Ascending aorta (tissue), 2 donors: ENCODE results near the gene PRR12. TPM values are rescaled to one million over a fixed set of nuclear protein-coding genes. Genes with fewer than 3 reads are reported as not detected.

Source experiments
- DNase-seq, 2 donors: peaks; one replicate each; pipeline ENCODE4 v3.0.0-alpha.2; 2019; ENCODE audit warnings: low spot score in 2 of 2
- H3K27ac ChIP-seq, 2 donors: fragments of 200-600 bp; sonication (generic); one replicate each; pipeline ENCODE4 v1.5.1; 2016 to 2017; ENCODE audit warnings: mild to moderate bottlenecking in 1 of 2
- H3K27me3 ChIP-seq: fragments of 200-600 bp; sonication (generic); one replicate; pipeline ENCODE4 v1.5.1; 2017
- H3K36me3 ChIP-seq, 2 donors: fragments of 200-600 bp; sonication (generic); one replicate each; pipeline ENCODE4 v1.5.1; 2016
- H3K4me1 ChIP-seq, 2 donors: fragments of 200-600 bp; sonication (generic); one replicate each; pipeline ENCODE4 v1.5.1; 2016 to 2017; ENCODE audit warnings: mild to moderate bottlenecking in 1 of 2
- H3K4me3 ChIP-seq, 2 donors: fragments of 200-600 bp; sonication (generic); one replicate each; pipeline ENCODE4 v1.5.1; 2016 to 2017; ENCODE audit warnings: mild to moderate bottlenecking in 1 of 2
- H3K9me3 ChIP-seq, 2 donors: fragments of 200-600 bp; sonication (generic); one replicate each; pipeline ENCODE4 v1.5.1; 2016
- CTCF ChIP-seq, 3 experiments: fragments of 200-600 bp in 2 of 3; fragments of 450-650 bp in 1 of 3; sonication (generic) in 2 of 3; IDR thresholded peaks; one replicate each; pipeline ENCODE4 v1.5.1; 2016 to 2019; ENCODE audit warnings: antibody characterized with exemption in 3 of 3, mild to moderate bottlenecking in 1 of 3, moderate library complexity in 1 of 3
- intact Hi-C: fragments of 100-400 bp; cut with DNase I; formaldehyde crosslinking; loops from one replicate; pipeline ENCODE4 v1.15.1; 2023
- total RNA-seq: library from RNA; depleted of rRNA; stranded (reverse); fragments of >200 nt; gene quantifications from one replicate; pipeline ENCODE4 v1.1.0, GENCODE V29; 2016

PRR12 gene
- total RNA-seq, 1 donor from 2014 or later = 23.6 TPM

GRCh38 chr19:49637821-49638738, 47.1 kb downstream of the PRR12 start:
- peak overlapping the region; percentile 99 to 100 for H3K27ac ChIP-seq
- H3K4me3 ChIP-seq = peak overlapping the region; percentile 80 to 87
- intact Hi-C loops = no loop called here
- no peaks in the 10 kb centered on the region for H3K27me3 ChIP-seq
- no peaks in the 10 kb centered on the region for H3K9me3 ChIP-seq
- DNase-seq = peak; percentile 78 to 93
- peaks cover 8 to 15% of the 10 kb centered on the region in 2 donors for H3K4me1 ChIP-seq
- TF ChIP-seq CTCF (IDR thresholded peaks at IDR 0.05) = no peak
- H3K36me3 ChIP-seq = peaks cover 21 to 23% of the 10 kb centered on the region in 2 donors

GRCh38 chr19:49639401-49640112, 48.6 kb downstream of the PRR12 start:
- Histone ChIP-seq H3K27ac (peak overlapping the region; percentile 99 to 100), H3K36me3 (peaks cover 21 to 23% of the 10 kb centered on the region in 2 donors), H3K4me1 (peaks cover 20 to 24% of the 10 kb centered on the region in 2 donors), H3K4me3 (peak overlapping the region; percentile 80 to 87), H3K9me3 (no peaks in the 10 kb centered on the region), H3K27me3 (no peaks in the 10 kb centered on the region)
- intact Hi-C loops = loop anchor here (1.0 to 5.0 kb wide), 5 partner anchors 38 to 237 kb away; partner anchors contain the start of genes AKT1S1, PRMT1, RPS11 and TBC1D17
- no peak for TF ChIP-seq CTCF (IDR thresholded peaks at IDR 0.05)
- no peak for DNase-seq

GRCh38 chr19:49640113-49640898, 49.3 kb downstream of the PRR12 start, which contains the start of gene RRAS:
TSS of gene RRAS (minus strand) at chr19:49640143. CDS start at chr19:49640098, 45 bp downstream.
- peaks cover 20 to 24% of the 10 kb centered on the region in 2 donors for H3K4me1 ChIP-seq
- H3K9me3 ChIP-seq = no peaks in the 10 kb centered on the region
- H3K27ac ChIP-seq = peak within 1 kb of the TSS; percentile 99 to 100
- H3K4me3 ChIP-seq = peak within 1 kb of the TSS; percentile 80 to 87
- intact Hi-C loops = loop anchor here (1.0 to 5.0 kb wide), 5 partner anchors 37 to 236 kb away; partner anchors contain the start of genes AKT1S1, PRMT1, RPS11 and TBC1D17
- H3K27me3 ChIP-seq = no peaks in the 10 kb centered on the region
- no peak for TF ChIP-seq CTCF (IDR thresholded peaks at IDR 0.05)
- peaks cover 20% of the 10 kb centered on the region in 2 donors for H3K36me3 ChIP-seq
- DNase-seq = peak; percentile 99 to 100

GRCh38 chr19:49641688-49642491, 50.9 kb downstream of the PRR12 start, which contains the start of gene SCAF1:
TSS of gene SCAF1 (plus strand) at chr19:49642209. CDS start at chr19:49645027, 2,818 bp downstream.
- H3K4me1 ChIP-seq = peaks cover 20 to 24% of the 10 kb centered on the region in 2 donors
- H3K4me3 ChIP-seq = peak within 1 kb of the TSS; percentile 87 to 96
- H3K36me3 ChIP-seq = peaks cover 15 to 20% of the 10 kb centered on the region in 2 donors
- DNase-seq = peak; percentile 99 to 100
- H3K27me3 ChIP-seq = no peaks in the 10 kb centered on the region
- peak within 1 kb of the TSS; percentile 99 to 100 for H3K27ac ChIP-seq
- intact Hi-C loops = loop anchor here (1.0 to 5.0 kb wide), 3 partner anchors 22 to 235 kb away; partner anchors contain the start of genes AKT1S1, RPS11 and TBC1D17
- H3K9me3 ChIP-seq = no peaks in the 10 kb centered on the region
- no peak for TF ChIP-seq CTCF (IDR thresholded peaks at IDR 0.05)
